Measurements from ENCODE around the gene PUSL1.
A peak's percentile ranks its signal among the peaks of the same experiment; 100 is the strongest.

PUSL1 gene

DNA sequence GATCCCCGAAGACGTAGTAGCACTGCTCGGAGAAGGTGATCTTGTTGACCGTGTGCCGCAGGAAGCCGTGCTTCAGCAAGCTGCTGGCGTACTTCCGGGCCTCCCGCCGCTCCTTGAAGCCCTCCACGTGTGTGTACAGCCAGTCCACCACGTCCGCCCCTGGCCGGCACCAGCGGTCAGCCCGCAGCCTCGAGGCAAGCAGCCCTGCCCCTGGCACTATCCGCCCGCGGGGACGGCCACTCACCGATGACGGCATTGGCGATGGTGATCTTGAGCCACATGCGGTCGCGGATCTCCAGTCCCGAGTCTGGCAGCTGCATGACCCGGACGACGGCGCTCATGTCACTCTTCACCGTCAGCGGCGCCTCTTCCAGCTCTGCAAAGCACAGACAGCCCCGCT lies 29.9 kb downstream of the PUSL1 start:
- DNase-seq (ENCODE audit: low read depth in 3 of 3): no peak

DNA sequence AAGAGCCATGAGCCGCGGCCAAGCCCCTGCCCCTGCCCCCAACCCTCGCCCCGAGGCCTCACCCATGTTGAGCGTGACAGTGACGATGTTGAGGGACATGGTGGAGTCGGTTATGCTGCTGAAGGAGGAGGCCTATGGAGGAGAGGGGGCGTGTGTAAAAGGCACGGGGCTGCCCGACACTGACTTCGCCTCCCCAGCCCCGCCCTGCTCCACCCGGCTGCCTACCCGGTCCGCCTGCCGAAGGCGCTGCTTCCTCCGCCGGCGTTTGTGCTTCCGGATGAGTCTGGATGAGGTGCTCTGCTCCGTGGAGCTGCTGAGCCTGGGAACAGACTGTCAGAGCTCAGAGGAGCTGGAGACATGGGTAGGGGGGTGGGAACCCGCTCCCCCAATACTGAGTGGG lies 31.8 kb downstream of the PUSL1 start:
- no peak for DNase-seq (ENCODE audit: low read depth in 3 of 3)

DNA sequence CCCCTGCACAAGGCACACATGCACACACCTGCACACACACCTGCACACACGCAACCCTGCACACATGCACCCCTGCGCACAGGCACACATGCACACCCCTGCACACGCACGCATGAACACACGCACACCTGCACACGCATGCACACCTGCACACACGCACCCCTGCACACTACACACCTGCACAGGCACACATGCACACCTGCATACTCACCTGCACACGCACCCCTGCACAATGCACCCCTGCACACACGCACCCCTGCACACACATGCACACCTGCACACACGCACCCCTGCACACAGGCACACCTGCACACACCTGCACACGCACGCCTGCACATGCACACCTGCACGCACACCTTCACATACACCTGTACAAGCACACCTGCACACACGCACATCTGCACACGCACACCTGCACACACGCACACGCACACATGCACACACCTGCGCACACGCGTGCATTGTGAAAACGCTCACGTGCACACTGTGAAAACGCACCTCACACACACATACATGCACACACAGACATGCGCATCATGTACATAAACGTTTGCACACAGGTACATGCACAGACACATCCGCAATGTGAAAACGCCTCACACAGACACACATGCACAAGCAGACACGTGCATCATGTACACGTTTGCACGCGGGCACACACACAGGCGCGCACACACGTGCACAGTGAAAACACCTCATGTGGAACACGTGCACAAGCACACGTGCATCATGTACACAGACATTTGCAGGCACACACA lies 32.6 kb downstream of the PUSL1 start:
- DNase-seq (ENCODE audit: low read depth in 3 of 3): no peak

DNA sequence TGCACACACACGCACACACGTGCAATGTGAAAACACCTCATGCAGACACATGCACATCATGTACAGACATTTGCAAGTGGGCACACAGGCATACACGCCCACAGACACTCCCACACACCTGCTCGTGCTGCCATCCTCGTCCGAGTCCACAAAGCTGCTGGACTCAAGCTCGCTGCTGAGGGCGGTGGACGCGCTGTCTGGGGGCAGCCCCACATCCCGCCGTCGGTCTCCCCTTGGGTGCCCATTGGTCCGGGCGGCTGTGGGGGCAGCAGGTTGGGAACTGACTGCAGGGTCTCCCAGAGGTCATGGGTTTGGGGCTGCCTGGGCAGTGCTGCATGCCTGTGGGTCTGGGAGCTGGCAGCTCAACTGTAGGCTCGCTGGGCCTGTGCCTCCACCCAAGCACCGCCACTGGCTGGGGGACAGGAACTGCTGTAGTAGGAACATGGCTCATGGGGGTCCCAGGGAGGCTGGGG lies 33.2 kb downstream of the PUSL1 start:
- no peak for DNase-seq (ENCODE audit: low read depth in 3 of 3)

DNA sequence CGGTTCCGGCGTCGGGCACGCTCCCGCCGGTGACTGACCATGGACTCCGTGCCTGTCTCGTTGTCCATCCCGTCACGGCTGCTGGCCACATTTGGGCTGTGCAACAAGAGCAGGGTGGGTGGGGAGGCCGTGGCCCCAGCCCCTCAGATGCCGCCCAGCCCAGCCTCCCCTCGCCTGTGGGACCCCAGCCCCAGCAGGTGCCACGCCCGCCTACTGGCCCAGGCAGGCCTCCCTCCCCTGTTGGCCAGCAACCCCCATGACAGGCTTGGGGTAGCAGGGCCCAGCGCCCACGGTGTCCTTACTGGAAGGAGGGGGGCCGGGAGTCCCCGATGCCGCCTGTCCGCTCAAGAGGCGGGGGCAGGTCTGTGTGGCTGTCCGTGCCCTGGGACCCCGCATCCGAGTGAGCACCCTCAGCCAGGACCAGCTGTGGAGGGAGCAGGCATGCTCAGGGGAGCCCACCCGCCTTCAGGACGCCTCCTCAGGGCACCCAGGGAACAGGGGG lies 33.7 kb downstream of the PUSL1 start:
- no peak for DNase-seq (ENCODE audit: low read depth in 3 of 3)

DNA sequence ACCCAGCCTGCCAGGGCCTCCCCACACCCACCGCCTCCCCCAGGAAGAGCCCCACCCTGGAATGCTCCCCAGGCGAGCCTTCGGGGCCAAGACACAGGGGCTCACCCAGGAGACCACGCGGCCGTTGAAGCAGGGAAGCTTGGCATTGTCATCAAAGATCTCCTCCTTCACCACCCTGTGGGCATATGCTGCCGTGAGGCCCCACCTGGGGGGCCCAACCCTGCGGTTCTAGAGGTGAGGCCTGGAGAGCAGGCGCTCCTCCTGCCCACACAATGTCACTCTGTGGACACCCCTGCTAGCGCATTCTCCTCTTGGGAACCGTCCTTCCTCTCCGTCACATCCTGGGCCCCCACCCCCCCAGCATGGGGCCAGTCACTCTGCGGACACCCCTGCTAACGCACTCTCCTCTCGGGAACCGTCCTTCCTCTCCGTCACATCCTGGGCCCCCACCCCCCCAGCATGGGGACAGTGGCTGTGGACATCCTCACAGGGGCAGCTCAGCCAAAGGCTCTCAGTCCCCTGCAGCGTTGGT lies 34.3 kb downstream of the PUSL1 start:
- no peak for DNase-seq (ENCODE audit: low read depth in 3 of 3)

DNA sequence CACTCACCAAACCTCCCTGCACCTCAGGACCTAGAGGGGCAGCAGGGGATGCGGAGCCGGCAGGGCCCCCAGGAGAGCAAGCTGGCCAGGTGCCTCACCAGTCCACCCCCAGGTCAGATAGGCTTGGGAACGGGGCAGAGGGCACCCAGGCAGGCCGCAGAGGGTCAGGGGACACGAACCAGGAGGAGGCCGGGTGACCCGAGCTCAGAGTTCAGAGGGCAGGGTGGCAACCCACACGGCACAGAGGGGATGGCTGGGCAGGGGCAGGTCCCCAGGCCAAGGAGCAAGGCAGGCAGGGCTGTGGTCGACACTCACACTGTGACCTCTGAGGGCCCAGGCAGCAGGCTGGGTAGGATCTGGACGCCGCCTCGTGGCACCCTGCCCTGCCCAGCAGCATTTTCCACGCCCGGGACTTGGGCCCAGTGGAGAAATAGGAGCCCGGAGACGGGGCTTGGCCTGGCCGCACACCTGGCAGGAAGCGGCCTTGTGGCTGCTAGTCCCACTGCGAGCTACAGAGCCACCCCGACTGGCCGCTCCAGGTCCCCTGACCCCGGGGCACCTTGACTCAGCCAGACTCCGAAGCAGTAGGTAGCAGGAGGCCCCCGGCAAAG lies 35.5 kb downstream of the PUSL1 start:
- DNase-seq (ENCODE audit: low read depth in 3 of 3): no peak

DNA sequence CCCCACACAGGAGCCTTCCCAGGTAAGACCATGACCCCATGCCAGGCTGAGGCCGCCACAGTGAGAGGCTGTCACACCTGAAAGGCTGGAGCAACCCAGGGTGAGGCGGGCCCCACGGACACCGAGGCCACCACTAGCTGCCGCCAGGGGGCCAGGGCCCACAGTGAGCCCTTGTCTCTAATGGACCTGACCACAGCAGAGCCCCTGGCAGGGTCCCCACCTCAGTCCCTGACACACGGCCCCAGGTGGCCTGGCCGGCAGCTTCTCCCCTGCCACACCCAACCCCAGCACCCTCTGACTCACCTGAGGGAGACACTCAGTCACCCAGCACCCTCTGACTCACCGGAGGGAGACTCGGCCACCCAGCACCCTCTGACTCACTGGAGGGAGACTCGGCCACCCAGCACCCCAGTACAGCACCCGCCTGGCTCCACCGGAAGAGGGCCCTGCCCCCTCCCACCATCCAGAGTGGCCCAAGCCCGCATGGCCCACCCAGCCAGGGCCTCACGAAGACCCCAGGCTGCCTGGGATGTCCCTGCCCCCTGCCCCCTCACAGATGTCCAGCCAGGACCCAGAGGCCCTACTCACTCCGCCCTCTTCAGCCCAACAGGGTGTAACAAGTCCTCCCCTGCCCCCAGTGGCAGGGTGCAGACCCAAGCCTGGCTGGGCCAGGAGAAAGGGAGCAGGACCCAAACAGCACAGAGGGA lies 36.4 kb downstream of the PUSL1 start:
- DNase-seq (ENCODE audit: low read depth in 3 of 3): peak in 1 of 3 experiments; percentile 35

DNA sequence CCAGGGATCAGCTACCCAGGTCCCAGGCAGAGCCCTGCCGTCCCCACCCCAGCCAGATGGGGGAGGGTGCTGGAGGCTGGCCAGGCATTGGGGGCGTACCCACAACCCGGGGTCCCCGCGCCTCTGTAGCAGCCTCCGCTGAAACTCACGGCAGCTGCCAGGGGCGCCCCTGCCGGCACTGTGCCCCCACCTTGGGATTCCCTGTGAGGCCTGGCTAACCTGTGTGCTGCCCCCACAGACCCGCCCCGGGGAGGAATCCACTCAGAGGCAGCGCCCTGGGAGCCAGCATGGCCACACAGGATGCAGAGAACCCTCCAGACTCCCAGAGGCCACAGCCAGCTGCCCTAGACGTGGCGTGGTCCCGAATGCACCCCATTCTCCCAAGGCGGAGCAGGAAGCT lies 37.0 kb downstream of the PUSL1 start:
- no peak for DNase-seq (ENCODE audit: low read depth in 3 of 3)

DNA sequence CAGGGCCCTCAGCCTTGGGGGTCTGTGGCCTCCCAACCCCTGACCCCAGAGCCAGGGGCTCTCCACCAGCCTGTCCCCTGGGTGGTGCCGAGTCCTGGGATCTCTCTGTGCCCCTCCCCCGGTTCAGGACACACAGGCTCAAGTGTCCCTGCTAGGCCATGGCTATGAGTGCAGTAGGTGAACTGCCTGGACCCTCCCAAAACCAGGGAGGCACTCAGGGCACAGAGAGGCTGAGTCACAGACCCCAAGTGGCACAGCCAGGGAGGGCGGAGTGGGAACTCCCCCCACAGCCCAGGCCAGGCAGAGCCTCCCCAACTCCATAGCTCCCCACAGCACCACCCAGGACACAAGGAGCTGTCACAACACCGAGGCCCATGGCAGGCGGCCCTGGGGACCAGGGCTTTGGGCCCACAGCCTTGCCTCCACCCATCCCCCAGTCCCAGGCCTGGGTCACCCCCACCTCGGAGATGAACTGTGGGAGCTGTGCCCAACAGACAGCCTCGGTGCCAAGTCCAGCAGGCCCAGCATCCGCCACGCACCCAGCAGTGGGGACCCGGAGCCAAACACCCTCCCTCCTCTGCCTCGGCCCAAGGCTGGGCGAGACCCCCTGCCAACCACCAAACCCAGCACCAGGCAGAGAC lies 37.6 kb downstream of the PUSL1 start:
- no peak for DNase-seq (ENCODE audit: low read depth in 3 of 3)

DNA sequence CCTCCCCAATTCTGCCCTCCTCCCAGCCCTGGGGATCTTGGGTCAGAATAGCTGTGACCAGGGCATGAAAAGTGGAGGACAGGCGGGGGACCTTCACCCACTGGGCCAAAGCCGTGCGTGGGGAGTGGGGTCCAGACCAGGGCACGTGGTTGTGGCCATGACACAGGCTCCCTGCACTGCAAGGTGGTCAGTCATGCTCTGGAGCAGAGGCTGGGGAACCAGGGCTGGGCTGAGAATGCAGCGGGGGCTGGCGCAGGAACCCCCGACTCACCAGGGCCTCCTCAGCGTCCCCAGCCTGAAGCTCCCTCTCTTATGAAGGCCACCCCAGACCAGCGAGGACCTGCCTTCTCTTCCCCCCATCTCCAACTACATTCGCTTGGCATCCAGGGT lies 38.1 kb downstream of the PUSL1 start:
- no peak for DNase-seq (ENCODE audit: low read depth in 3 of 3)

DNA sequence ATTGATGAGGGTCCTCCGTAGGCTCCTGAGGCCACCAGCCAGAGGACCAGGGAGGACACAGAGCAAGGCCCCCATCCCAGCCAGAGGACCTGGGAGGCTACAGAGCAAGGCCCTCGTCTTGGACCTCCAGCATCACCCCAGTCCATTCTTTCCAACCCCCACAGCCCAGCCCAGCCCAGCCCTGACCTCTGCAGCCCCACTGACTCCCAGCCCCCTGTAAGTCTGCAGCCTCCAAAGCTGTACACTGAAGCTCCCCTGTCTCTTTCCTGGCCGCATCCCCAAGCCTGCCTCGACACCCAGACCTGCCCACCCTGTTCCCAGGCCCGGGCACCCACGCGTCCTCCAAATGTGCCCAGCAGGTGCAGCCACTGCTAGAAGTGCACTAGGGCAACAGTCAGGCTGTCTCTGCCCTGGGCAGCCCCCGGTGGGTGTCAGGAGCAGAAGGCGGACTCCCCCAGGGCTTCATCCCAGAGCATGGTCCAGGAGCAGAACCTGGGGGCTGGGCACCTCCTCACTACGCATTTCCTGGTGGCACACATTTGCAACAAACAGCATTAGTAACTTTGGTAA lies 38.7 kb downstream of the PUSL1 start:
- no peak for DNase-seq (ENCODE audit: low read depth in 3 of 3)

DNA sequence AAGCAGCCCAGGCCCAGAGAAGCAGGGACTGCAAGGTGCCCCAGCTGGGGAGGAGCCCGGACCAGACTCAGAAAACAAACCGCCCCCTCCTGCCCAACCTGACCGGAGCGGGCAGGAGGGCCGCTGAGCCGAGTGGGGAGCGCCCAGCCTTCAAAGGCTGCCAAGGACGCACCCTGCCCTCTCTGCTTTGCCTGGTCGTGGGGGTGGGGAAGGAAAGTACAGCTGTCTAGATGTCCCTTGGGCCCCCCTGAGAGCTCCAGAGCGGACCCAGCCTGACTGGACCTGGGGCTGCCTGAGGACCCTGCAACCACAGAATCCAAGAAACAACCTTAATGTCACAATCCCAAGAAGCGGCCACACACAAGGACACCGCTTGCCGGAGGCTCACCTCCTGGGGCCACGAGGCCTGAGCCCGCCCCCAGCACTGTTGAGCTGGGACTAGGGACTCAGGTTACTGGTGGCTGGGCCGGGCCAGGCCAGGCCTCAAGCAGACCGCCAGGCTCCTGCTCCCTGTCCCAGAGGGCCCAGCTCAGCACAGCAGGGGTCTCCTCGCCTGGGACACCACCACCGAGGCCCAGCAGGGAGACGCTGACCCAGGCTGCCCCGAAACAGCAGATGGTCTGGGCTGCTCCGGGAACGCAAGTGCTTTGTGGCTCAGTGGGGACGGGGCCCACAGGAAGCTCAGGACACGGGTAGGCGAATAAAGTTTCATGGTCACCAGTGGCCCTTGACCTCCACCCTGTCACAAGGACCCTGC lies 39.4 kb downstream of the PUSL1 start:
- no peak for DNase-seq (ENCODE audit: low read depth in 3 of 3)

DNA sequence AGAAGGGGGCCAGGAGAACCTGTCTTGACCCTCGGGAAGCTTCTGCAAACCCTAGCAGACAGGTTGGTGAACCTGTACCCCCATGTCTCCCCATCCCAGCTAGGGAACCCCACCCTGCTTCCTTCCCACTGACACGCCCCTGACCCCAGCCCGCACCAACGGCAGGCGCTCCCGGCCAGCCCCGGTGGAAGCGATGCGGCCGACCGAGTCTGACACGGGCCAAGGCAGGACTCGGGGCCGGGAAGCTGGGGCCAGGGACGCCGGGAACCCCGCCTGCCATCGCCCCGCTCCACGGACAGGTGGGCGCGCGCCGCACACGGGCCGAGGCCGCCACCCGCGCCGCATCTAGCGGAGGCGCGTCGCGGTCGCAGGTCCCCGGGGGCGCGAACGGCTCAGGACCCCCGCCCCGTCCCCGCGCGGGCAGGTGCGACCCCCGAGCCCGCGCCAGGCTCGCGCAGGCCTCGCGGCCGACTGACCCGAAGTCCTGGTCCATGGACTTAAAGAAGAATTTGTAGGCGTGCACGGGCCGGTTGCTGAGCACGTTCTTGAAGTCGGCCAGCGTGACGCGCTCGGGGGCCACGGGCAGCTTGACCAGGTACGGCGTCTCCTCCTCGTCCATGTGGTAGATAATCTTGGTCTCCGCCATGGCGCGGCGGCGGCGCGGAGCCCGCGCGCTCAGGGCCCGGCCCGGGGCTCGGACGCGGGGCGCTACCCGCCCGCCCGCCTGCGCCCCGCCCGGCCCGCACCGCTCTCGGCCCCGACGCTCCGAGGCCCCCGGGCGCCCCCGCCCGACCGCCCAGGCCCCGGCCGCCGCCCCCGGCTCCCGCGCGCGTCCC lies 40.2 kb downstream of the PUSL1 start:
- DNase-seq (ENCODE audit: low read depth in 3 of 3): no peak

DNA sequence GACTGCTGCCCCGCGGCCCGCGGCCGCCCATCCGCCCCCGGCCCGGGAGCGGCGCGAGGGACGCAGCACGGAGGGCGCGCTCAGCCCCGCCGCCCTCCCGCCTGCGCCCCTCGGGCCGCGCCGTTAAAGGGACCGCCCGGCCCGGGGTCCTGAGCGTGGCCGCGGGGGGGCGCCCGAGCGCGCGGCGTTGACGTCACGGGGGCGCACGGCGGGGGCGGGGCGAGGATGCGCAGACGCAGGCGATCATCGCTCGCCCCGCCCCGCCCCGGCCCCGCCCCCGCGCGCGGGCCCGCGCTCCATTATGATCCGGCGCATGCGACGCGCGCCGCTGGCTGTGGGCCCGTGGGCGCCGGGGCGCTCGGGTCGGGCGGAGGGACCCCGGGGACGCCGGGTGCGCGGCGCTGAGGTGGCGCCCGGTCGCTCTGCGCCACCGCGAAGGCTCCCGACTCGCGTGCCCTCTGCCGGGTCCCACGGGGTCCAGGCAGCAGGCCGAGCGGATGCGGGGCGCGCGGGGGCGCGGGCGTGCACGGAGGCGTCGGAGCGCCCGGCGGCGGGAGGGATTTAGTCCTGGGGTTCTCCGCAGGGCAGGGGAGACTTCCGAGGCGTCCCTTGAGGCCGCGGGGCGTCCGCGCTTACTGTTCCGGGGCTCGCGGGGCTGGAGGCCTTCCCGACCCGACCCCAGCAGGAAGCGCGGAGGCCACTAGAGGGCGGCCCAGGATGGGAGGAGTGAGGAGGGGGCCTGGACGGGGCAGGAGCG lies 41.0 kb downstream of the PUSL1 start, which contains the start of gene DVL1:
Gene DVL1 (minus strand): TSS at position 163 of the 757 bp plus-strand sequence. CDS start 353 bp downstream, outside the sequence.
- peak; percentile 58 to 63 (median 60) for DNase-seq (ENCODE audit: low read depth in 3 of 3)

DNA sequence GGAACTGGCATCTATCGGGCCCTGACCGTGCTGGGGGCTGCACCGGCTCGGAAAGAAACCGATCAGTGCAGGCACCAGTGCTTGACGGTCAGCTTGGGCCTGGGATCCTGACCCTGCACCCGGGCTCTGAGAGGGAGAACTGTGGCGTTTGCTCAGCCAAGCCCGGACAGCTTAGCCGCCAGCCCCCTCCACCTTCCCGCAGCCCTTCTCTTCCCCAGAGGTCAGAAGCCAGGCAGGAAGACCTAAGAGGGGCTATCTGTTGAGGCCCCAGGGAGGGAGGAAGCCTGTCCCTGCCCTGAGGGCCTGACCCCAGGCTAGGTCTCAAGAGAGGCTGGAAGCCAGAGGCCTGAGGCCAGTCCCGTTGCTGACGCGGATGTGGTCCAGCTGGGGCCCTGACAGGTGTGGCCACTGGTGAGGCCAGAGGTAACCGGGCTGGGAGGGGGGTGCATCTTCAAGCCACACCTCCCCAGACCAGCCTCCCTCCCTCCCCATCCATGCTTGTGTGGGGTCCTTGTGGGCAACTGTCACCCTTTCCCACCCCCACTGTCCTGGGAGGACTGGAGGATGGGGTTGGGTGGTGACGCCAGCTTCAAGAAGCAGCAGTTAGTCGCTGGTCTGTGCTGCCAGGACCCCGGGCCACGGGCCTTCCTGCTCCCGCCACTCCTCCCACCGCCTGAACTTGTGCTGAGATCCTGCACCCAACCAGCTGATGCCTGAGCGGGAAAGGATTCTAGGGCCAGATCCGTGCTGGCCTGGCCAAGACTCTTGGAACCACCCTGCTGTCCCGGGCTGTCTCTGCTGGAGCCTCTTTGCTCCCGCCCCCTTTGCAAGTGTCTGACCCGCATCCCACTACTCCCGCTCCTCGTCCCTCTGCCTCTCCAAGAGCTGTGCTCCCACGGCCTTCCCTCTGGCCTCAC lies 43.4 kb downstream of the PUSL1 start:
- no peak for DNase-seq (ENCODE audit: low read depth in 3 of 3)

DNA sequence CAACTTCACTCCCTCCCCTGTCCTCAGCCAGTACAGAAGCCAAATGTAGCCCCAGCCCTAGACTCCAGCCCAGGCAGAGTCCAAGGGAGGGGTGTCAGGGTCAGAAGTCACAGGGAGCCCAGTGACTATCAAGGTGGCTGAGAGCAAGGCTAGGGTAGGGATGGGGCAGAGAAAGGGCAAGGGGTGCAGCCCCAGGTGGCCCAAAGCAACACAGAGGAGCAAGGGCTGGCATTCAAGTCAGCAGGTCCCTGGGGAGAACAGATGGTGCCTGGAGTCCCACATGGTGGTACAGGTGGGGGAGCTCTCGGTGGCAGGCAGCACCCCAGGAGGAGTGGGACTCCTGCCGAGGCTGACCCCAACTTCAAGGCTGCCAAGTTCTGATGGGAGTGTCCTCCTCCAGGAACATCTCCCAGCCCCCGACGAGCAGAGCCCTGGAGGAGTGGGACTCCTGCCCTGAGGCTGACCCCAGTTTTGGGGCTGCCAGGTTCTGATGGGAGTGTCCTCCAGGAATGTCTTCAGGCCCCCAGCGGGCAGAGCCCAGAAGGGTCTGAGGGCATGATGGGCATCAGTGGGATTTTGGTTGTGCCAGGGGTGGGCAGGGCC lies 44.5 kb downstream of the PUSL1 start:
- DNase-seq (ENCODE audit: low read depth in 3 of 3): no peak

All from stimulated activated CD4-positive, alpha-beta T cell treated with anti-CD3 and anti-CD28 coated beads, TNF-alpha, amount 100 ng/mL, for 4 hours (primary cell).